IMR-90 (cell line): ENCODE results near the gene ADARB2. TPM values are rescaled to one million over a fixed set of nuclear protein-coding genes. Genes with fewer than 3 reads are reported as not detected.
"Not testable (repeated sequence)": the region's sequence is repeated elsewhere in the genome, so short reads cannot be mapped to it uniquely, and the experiment has no call there.

Experiments
- ATAC-seq: fragments of 200-7000 bp; cut with Tn5 transposase; 2 replicates; pipeline ENCODE4 v1.9.1; 2020; ENCODE audit warnings: low read depth, mild to moderate bottlenecking, moderate library complexity
- BruUV-seq: library from RNA; stranded (reverse); fragments of 400-500 nt; replicated peaks from 2 replicates; lab custom pipeline; 2021; lab: Mats Ljungman, UMichigan
- CTCF ChIA-PET: fragments of 300-600 bp; formaldehyde crosslinking; extraction: SDS; loops from one replicate; lab custom pipeline; 2021; ENCODE audit warnings: antibody characterized with exemption; lab: Yijun Ruan, JAX
- POLR2A ChIA-PET: fragments of 300-600 bp; sonication (Branson Sonifier 250); formaldehyde crosslinking; loops from one replicate; lab custom pipeline; 2022; ENCODE audit warnings: antibody characterized with exemption; ENCODE audit not compliant: unreplicated experiment; lab: Charles Lee
- DNase-seq: peaks from one replicate; pipeline ENCODE4 v3.0.0; 2013
- H2AFZ ChIP-seq: replicated peaks from 2 replicates; pipeline ENCODE3; 2013; ENCODE audit warnings: low read length, mild to moderate bottlenecking; ENCODE audit not compliant: poor library complexity
- H2AK5ac ChIP-seq: 2 replicates; pipeline ENCODE4 v1.6.1; 2013; ENCODE audit warnings: low read depth, low read length, inconsistent platforms
- H2AK9ac ChIP-seq: replicated peaks from 2 replicates; pipeline ENCODE3; 2013; ENCODE audit warnings: mild to moderate bottlenecking, low read depth, low read length, moderate library complexity; ENCODE audit not compliant: poor library complexity
- H2BK120ac ChIP-seq: 2 replicates; pipeline ENCODE4 v1.6.1; 2013; ENCODE audit warnings: low read depth, low read length, inconsistent platforms
- H2BK15ac ChIP-seq: 3 replicates; pipeline ENCODE4 v1.6.1; 2013; ENCODE audit warnings: low read depth, low read length, inconsistent platforms
- H2BK20ac ChIP-seq: 2 replicates; pipeline ENCODE4 v1.6.1; 2013; ENCODE audit warnings: low read depth, mild to moderate bottlenecking, inconsistent platforms, low read length, moderate library complexity
- H2BK5ac ChIP-seq: 2 replicates; pipeline ENCODE4 v1.6.1; 2013; ENCODE audit warnings: mild to moderate bottlenecking, low read depth, low read length, inconsistent platforms; ENCODE audit not compliant: poor library complexity, severe bottlenecking
- H3K14ac ChIP-seq: replicated peaks from 2 replicates; pipeline ENCODE4 v1.6.1; 2013; ENCODE audit warnings: low read depth, low read length, inconsistent platforms
- H3K18ac ChIP-seq: 2 replicates; pipeline ENCODE4 v1.6.1; 2013; ENCODE audit warnings: low read depth, low read length, control low read depth
- H3K23ac ChIP-seq: 2 replicates; pipeline ENCODE4 v1.6.1; 2013; ENCODE audit warnings: low read depth, low read length, inconsistent platforms
- H3K27ac ChIP-seq: 2 replicates; pipeline ENCODE4 v1.5.1; 2013; ENCODE audit warnings: mild to moderate bottlenecking, control low read depth, low read length; ENCODE audit not compliant: insufficient read depth
- H3K27me3 ChIP-seq: 2 replicates; pipeline ENCODE4 v1.6.1; 2013; ENCODE audit warnings: low read length; ENCODE audit not compliant: control insufficient read depth, insufficient read depth
- H3K36me3 ChIP-seq: 2 replicates; pipeline ENCODE4 v1.6.1; 2013; ENCODE audit warnings: low read length, mixed read lengths; ENCODE audit not compliant: control insufficient read depth, insufficient read depth
- H3K4ac ChIP-seq: 2 replicates; pipeline ENCODE4 v1.6.1; 2013; ENCODE audit warnings: low read depth, low read length, inconsistent platforms
- H3K4me1 ChIP-seq: 2 replicates; pipeline ENCODE4 v1.6.1; 2013; ENCODE audit warnings: low read length, mixed read lengths; ENCODE audit not compliant: control insufficient read depth, insufficient read depth
- H3K4me2 ChIP-seq: 2 replicates; pipeline ENCODE4 v1.6.1; 2013; ENCODE audit warnings: low read depth, mild to moderate bottlenecking, control low read depth, low read length, moderate library complexity
- H3K4me3 ChIP-seq: 2 replicates; pipeline ENCODE4 v1.5.1; 2013; ENCODE audit warnings: low read depth, mild to moderate bottlenecking, control low read depth, low read length, moderate library complexity; ENCODE audit not compliant: insufficient read depth
- H3K56ac ChIP-seq: 2 replicates; pipeline ENCODE4 v1.6.1; 2013; ENCODE audit warnings: low read length, inconsistent platforms; ENCODE audit not compliant: insufficient read depth; ENCODE audit errors: extremely low read depth
- H3K79me1 ChIP-seq, 2 experiments: 2 replicates each; pipeline ENCODE4 v1.6.1; 2013; ENCODE audit warnings: low read length in 2 of 2, inconsistent platforms in 1 of 2, low read depth in 1 of 2
- H3K9ac ChIP-seq: 2 replicates; pipeline ENCODE4 v1.6.1; 2013; ENCODE audit warnings: low read depth, low read length, control low read depth
- H3K9me1 ChIP-seq: 2 replicates; pipeline ENCODE4 v1.6.1; 2013; ENCODE audit warnings: low read length, inconsistent platforms; ENCODE audit not compliant: insufficient read depth
- H3K9me3 ChIP-seq: 2 replicates; pipeline ENCODE4 v1.6.1; 2013; ENCODE audit warnings: low read length; ENCODE audit not compliant: control insufficient read depth, insufficient read depth
- H4K20me1 ChIP-seq: 2 replicates; pipeline ENCODE4 v1.6.1; 2013; ENCODE audit warnings: low read length, inconsistent platforms; ENCODE audit not compliant: insufficient read depth
- H4K5ac ChIP-seq: 2 replicates; pipeline ENCODE4 v1.6.1; 2013; ENCODE audit warnings: mild to moderate bottlenecking, low read depth, low read length, control low read depth
- H4K8ac ChIP-seq, 2 experiments: 2 replicates each; pipeline ENCODE4 v1.6.1; 2013; ENCODE audit warnings: low read depth in 2 of 2, low read length in 2 of 2, control low read depth in 1 of 2, inconsistent platforms in 1 of 2
- H4K91ac ChIP-seq: 2 replicates; pipeline ENCODE4 v1.6.1; 2013; ENCODE audit warnings: low read depth, low read length, inconsistent platforms; ENCODE audit not compliant: insufficient read depth
- WGBS, 2 experiments: methylation state at CpG; one replicate each; pipeline versions ENCODE4 v1.1.5 to v1.1.7; 2013; ENCODE audit warnings: missing lambda C conversion rate in 2 of 2; ENCODE audit not compliant: insufficient read length in 1 of 2; ENCODE audit errors: extremely low coverage in 2 of 2; 5-methylcytosine and 5-hydroxymethylcytosine counted together
- dilution Hi-C: fragments of 300-500 bp; cut with HindIII; formaldehyde crosslinking; loops from one replicate; pipeline ENCODE4 v1.14.3; 2018; ENCODE audit warnings: low sequenced_read_pairs; ENCODE audit not compliant: unreplicated experiment
- in situ Hi-C: fragments of 300-500 bp; cut with MboI; formaldehyde crosslinking; loops from 3 replicates; pipeline ENCODE4 v1.14.3; 2019; ENCODE audit warnings: low sequenced_read_pairs, inconsistent platforms, mixed read lengths
- intact Hi-C: fragments of 100-400 bp; cut with micrococcal nuclease; formaldehyde crosslinking; loops from 2 replicates; pipeline ENCODE4 v1.10.0; 2022
- polyA plus RNA-seq, 3 experiments: library from polyadenylated mRNA; depleted of rRNA; stranded (reverse); fragments of >200 nt; gene quantifications; 2 replicates each; pipeline ENCODE4 v1.2.3, GENCODE V29; 2012; ENCODE audit warnings: low replicate concordance in 1 of 3
- total RNA-seq: library from RNA; depleted of rRNA; stranded (reverse); fragments of >200 nt; gene quantifications from 2 replicates; pipeline ENCODE4 v1.2.3, GENCODE V29; 2012

ADARB2 gene
- total and polyA plus RNA-seq, 2 of the 4 experiments (the other 2 are of a cell fraction): not detected

GRCh38 chr10:1617376-1618317 is 119.7 kb downstream of the ADARB2 start:
- in situ Hi-C loops, H3K23ac ChIP-seq, H3K27me3 ChIP-seq, H4K5ac ChIP-seq, H3K27ac ChIP-seq, H3K9ac ChIP-seq, H4K91ac ChIP-seq, H3K4me3 ChIP-seq, H2BK15ac ChIP-seq, H2BK5ac ChIP-seq, H3K79me1 ChIP-seq, H3K56ac ChIP-seq, dilution Hi-C loops, H3K36me3 ChIP-seq, H2BK120ac ChIP-seq, CTCF ChIA-PET, BruUV-seq, H2AK9ac ChIP-seq, ATAC-seq, H3K4me2 ChIP-seq, intact Hi-C loops, H3K18ac ChIP-seq, H2AK5ac ChIP-seq, H4K20me1 ChIP-seq, DNase-seq, H2BK20ac ChIP-seq, H3K4ac ChIP-seq, H3K14ac ChIP-seq, POLR2A ChIA-PET, H3K9me1 ChIP-seq, H3K4me1 ChIP-seq, H2AFZ ChIP-seq, H4K8ac ChIP-seq: not testable (repeated sequence)
- peaks cover 18% of the 10 kb centered on the region for H3K9me3 ChIP-seq
- 0% methylated on average over 1 of the region's 13 CpGs; no CpG with 5 or more reads in 1 of the 2 experiments for WGBS, 2 experiments

DNA sequence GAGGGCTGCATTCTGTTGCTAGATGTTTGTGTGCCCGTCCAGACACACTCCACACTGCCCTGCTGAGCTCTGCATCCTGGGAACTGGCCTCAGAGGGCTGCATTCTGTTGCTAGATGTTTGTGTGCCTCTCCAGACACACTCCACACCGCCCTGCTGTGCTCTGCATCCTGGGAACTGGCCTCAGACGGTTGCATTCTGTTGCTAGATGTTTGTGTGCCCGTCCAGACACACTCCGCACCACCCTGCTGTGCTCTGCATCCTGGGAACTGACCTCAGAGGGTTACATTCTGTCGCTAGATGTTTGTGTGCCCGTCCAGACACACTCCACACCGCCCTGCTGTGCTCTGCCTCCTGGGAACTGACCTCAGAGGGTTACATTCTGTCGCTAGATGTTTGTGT is 120.6 kb downstream of the ADARB2 start:
- dilution Hi-C loops, H3K4me3 ChIP-seq, DNase-seq, ATAC-seq, H2AK9ac ChIP-seq, H4K8ac ChIP-seq, BruUV-seq, H3K27me3 ChIP-seq, H3K79me1 ChIP-seq, H2BK20ac ChIP-seq, H3K23ac ChIP-seq, CTCF ChIA-PET, H2BK5ac ChIP-seq, H3K4me2 ChIP-seq, H3K14ac ChIP-seq, H3K9me1 ChIP-seq, H4K91ac ChIP-seq, H2BK120ac ChIP-seq, H4K20me1 ChIP-seq, H3K27ac ChIP-seq, intact Hi-C loops, H3K4ac ChIP-seq, H3K9ac ChIP-seq, in situ Hi-C loops, H3K56ac ChIP-seq, H3K36me3 ChIP-seq, H3K4me1 ChIP-seq, H2BK15ac ChIP-seq, H3K18ac ChIP-seq, H4K5ac ChIP-seq, H2AFZ ChIP-seq, H2AK5ac ChIP-seq, POLR2A ChIA-PET: not testable (repeated sequence)
- H3K9me3 ChIP-seq: peaks cover 26% of the 10 kb centered on the region
- 24% methylated on average over 3 of the region's 9 CpGs; no CpG with 5 or more reads in 1 of the 2 experiments for WGBS, 2 experiments
